H1 (cell line): ENCODE data around the gene KBTBD3.

Experiments used
- EGR1 ChIP-seq: IDR thresholded peaks from 2 replicates; pipeline ENCODE4 v1.6.1; 2011; ENCODE audit warnings: low read depth, low read length, borderline replicate concordance
- EZH2 ChIP-seq: fragments of 200-600 bp; sonication (generic); IDR thresholded peaks from 2 replicates; pipeline ENCODE4 v1.7.1; 2012; ENCODE audit warnings: low read depth, mild to moderate bottlenecking, moderate library complexity, low read length, inconsistent platforms; ENCODE audit not compliant: severe bottlenecking
- GTF2F1 ChIP-seq: IDR thresholded peaks from 2 replicates; pipeline ENCODE4 v1.6.1; 2012; ENCODE audit warnings: low read depth, low read length, improper control_type of control experiment, borderline replicate concordance
- POLR2A ChIP-seq, 2 experiments: IDR thresholded peaks; 1 replicate in 1 of 2; 2 replicates in 1 of 2; pipeline ENCODE4 v1.6.1; 2011; ENCODE audit warnings: low read depth in 2 of 2, low read length in 2 of 2, mild to moderate bottlenecking in 2 of 2; ENCODE audit errors: control extremely low read depth in 1 of 2
- TF ChIP-seq, protein P1 (sequence below): IDR thresholded peaks from 2 replicates; pipeline ENCODE4 v1.6.1; 2011; ENCODE audit warnings: low read length, improper control_type of control experiment

GRCh38 chr11:106105986-106106385 is 28.8 kb upstream of the KBTBD3 start:
- TF ChIP-seq, protein P1, sequence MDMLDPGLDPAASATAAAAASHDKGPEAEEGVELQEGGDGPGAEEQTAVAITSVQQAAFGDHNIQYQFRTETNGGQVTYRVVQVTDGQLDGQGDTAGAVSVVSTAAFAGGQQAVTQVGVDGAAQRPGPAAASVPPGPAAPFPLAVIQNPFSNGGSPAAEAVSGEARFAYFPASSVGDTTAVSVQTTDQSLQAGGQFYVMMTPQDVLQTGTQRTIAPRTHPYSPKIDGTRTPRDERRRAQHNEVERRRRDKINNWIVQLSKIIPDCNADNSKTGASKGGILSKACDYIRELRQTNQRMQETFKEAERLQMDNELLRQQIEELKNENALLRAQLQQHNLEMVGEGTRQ: no peak
- no peak for TF ChIP-seq EGR1
- TF ChIP-seq GTF2F1: no peak
- no peak for TF ChIP-seq POLR2A (IDR thresholded peaks at IDR 0.05; ENCODE audit: control extremely low read depth in 1 of 2, low read depth in 2 of 2, low read length in 2 of 2)
- TF ChIP-seq EZH2: no peak
